ENCODE measurements around the gene C17orf107. TPM values are rescaled to one million over a fixed set of nuclear protein-coding genes. Genes with fewer than 3 reads are reported as not detected.

The C17orf107 gene
- total and polyA plus RNA-seq, 3 experiments from 2014 or later = 2.0 to 2.3 (median 2.2) TPM

DNA sequence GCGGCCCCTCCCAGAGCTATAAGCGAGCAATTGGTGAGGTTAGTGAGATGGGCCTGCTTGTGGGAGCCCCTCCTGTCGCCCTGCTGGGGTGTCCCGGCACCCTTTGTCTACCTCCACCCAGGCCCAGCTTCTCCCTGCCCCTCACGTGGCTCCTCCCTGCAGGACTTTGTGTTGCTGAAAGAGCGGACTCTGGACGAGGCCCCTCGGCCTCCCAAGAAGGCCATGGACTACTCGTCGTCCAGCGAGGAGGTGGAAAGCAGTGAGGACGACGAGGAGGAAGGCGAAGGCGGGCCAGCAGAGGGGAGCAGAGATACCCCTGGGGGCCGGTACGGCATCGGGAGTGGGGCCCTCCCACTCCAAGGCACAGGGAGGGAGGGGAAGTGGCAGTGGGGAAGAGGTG is 6.1 kb upstream of the C17orf107 start:
- H3K4me1 ChIP-seq (ENCODE audit: insufficient read depth, low read length) = no peaks in the 10 kb centered on the region
- no peak overlapping the region for H3K4me3 ChIP-seq (ENCODE audit: low read length)
- no peak for DNase-seq
- H3K27me3 ChIP-seq (ENCODE audit: insufficient read depth, low read length, poor library complexity, severe bottlenecking) = no peaks in the 10 kb centered on the region
- H3K9me3 ChIP-seq (ENCODE audit: low read length) = no peaks in the 10 kb centered on the region
- no peaks in the 10 kb centered on the region for H3K9me3 Mint-ChIP-seq
- no peak overlapping the region for H3K27ac ChIP-seq (ENCODE audit: low read depth, low read length)
- H3K36me3 Mint-ChIP-seq = peaks cover 4 to 77% (median 7%) of the 10 kb centered on the region in 3 donors
- CTCF ChIA-PET = interaction anchor here (1.4 kb wide), 1 partner anchor 10 kb away, joined by 6 read pairs; the partner anchor contains the start of gene CHRNE
- peaks cover 53% of the 10 kb centered on the region for H3K36me3 ChIP-seq (ENCODE audit: insufficient read depth, low read length)
- H3K4me3 Mint-ChIP-seq = no peak overlapping the region
- POLR2A ChIA-PET = interaction anchor here (0.5 to 0.6 kb wide), 2 partner anchors 23 to 63 kb away, joined by 3 to 5 read pairs; no protein-coding TSS in a partner anchor
- peaks cover 2 to 8% (median 7%) of the 10 kb centered on the region in 3 donors for H3K4me1 Mint-ChIP-seq
- no peak overlapping the region for H3K27ac Mint-ChIP-seq
- H3K27me3 Mint-ChIP-seq = peaks cover 0 to 2% of the 10 kb centered on the region in 2 donors

- Mint-ChIP-seq H3K36me3 (peaks cover 4 to 73% (median 6%) of the 10 kb centered on the region in 3 donors), H3K4me1 (peaks cover 5 to 12% (median 12%) of the 10 kb centered on the region in 3 donors)
These were observed 5.4 kb upstream of the C17orf107 start for GRCh38 chr17:4893721-4894560.

DNA sequence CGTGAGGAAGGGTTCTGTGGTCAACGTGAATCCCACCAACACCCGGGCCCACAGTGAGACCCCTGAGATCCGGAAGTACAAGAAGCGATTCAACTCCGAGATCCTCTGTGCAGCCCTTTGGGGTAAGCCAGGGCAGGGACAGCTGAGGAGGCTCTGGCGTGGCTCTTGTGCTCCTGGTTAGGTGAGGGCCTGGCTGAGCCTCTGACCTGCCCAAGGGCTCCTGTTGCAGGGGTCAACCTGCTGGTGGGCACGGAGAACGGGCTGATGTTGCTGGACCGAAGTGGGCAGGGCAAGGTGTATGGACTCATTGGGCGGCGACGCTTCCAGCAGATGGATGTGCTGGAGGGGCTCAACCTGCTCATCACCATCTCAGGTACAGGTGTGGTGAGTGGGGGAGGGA is 4.2 kb upstream of the C17orf107 start:
- Histone ChIP-seq H3K4me3 (ENCODE audit: low read length) (no peak overlapping the region), H3K27me3 (ENCODE audit: insufficient read depth, low read length, poor library complexity, severe bottlenecking) (no peaks in the 10 kb centered on the region), H3K4me1 (ENCODE audit: insufficient read depth, low read length) (peaks cover 11% of the 10 kb centered on the region), H3K9me3 (ENCODE audit: low read length) (no peaks in the 10 kb centered on the region), H3K36me3 (ENCODE audit: insufficient read depth, low read length) (peaks cover 49% of the 10 kb centered on the region), H3K27ac (ENCODE audit: low read depth, low read length) (no peak overlapping the region)
- Mint-ChIP-seq H3K9me3 (no peaks in the 10 kb centered on the region), H3K27ac (peak overlapping the region in 4 of 8 donors; percentile 17 to 71 (median 36)), H3K27me3 (peaks cover 0 to 2% of the 10 kb centered on the region in 2 donors), H3K4me3 (no peak overlapping the region), H3K4me1 (peaks cover 8 to 18% (median 13%) of the 10 kb centered on the region in 3 donors), H3K36me3 (peaks cover 0 to 74% (median 4%) of the 10 kb centered on the region in 3 donors)
- DNase-seq = peak in 1 of 5 donors; percentile 48
- ChIA-PET CTCF (no interaction called here), POLR2A (no interaction called here)

More at GRCh38 chr17:4893721-4894560, 5.4 kb upstream of the C17orf107 start:
- POLR2A ChIA-PET = interaction anchor here (0.6 kb wide), 1 partner anchor 178 kb away, joined by 3 read pairs; no protein-coding TSS in a partner anchor
- Mint-ChIP-seq H3K9me3 (no peaks in the 10 kb centered on the region), H3K27ac (no peak overlapping the region), H3K27me3 (peaks cover 0 to 2% of the 10 kb centered on the region in 2 donors), H3K4me3 (no peak overlapping the region)
- no peaks in the 10 kb centered on the region for H3K27me3 ChIP-seq (ENCODE audit: insufficient read depth, low read length, poor library complexity, severe bottlenecking)
- H3K9me3 ChIP-seq (ENCODE audit: low read length) = no peaks in the 10 kb centered on the region
- H3K27ac ChIP-seq (ENCODE audit: low read depth, low read length) = no peak overlapping the region
- peak in 1 of 5 donors; percentile 46 for DNase-seq
- H3K36me3 ChIP-seq (ENCODE audit: insufficient read depth, low read length) = peaks cover 51% of the 10 kb centered on the region
- H3K4me1 ChIP-seq (ENCODE audit: insufficient read depth, low read length) = peaks cover 5% of the 10 kb centered on the region
- CTCF ChIA-PET = interaction anchor here (0.6 to 1.4 kb wide), 2 partner anchors 9 kb away, joined by 3 to 6 read pairs; partner anchors contain the start of gene CHRNE
- H3K4me3 ChIP-seq (ENCODE audit: low read length) = no peak overlapping the region

DNA sequence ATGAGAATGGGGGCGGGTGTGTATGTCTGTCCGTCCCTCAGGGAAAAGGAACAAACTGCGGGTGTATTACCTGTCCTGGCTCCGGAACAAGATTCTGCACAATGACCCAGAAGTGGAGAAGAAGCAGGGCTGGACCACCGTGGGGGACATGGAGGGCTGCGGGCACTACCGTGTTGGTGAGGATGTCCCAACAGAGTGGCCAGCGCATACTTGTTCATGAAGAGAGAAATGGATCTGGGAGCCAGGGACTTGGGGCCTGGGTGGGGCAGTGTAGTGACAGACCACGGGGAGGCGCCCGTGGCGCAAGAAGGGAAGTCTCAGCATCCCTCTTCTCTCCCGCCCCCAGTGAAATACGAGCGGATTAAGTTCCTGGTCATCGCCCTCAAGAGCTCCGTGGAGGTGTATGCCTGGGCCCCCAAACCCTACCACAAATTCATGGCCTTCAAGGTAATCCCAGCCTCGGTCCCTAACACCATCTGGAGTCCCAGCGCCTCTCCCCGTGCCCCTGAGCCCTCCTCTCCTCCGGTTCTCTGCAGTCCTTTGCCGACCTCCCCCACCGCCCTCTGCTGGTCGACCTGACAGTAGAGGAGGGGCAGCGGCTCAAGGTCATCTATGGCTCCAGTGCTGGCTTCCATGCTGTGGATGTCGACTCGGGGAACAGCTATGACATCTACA is 3.5 kb upstream of the C17orf107 start:
- H3K27ac ChIP-seq (ENCODE audit: low read depth, low read length) = no peak overlapping the region
- no peak overlapping the region for H3K4me3 ChIP-seq (ENCODE audit: low read length)
- peaks cover 18% of the 10 kb centered on the region for H3K4me1 ChIP-seq (ENCODE audit: insufficient read depth, low read length)
- ChIA-PET POLR2A (no interaction called here), CTCF (no interaction called here)
- Mint-ChIP-seq H3K4me1 (peaks cover 11 to 25% (median 15%) of the 10 kb centered on the region in 3 donors), H3K27me3 (peaks cover 0 to 4% of the 10 kb centered on the region in 2 donors), H3K4me3 (peak overlapping the region in 2 of 7 donors; percentile 30 to 32), H3K27ac (peak overlapping the region in 4 of 8 donors; percentile 29 to 71 (median 66)), H3K36me3 (peaks cover 0 to 67% (median 1%) of the 10 kb centered on the region in 3 donors), H3K9me3 (no peaks in the 10 kb centered on the region)
- DNase-seq = peak in 1 of 5 donors; percentile 52
- peaks cover 43% of the 10 kb centered on the region for H3K36me3 ChIP-seq (ENCODE audit: insufficient read depth, low read length)
- H3K9me3 ChIP-seq (ENCODE audit: low read length) = no peaks in the 10 kb centered on the region
- H3K27me3 ChIP-seq (ENCODE audit: insufficient read depth, low read length, poor library complexity, severe bottlenecking) = no peaks in the 10 kb centered on the region

GRCh38 chr17:4896332-4897197 is 2.8 kb upstream of the C17orf107 start:
- H3K4me3 Mint-ChIP-seq = peak overlapping the region in 1 of 7 donors; percentile 63
- H3K36me3 Mint-ChIP-seq = peaks cover 0 to 59% (median 1%) of the 10 kb centered on the region in 3 donors
- Histone ChIP-seq H3K4me3 (ENCODE audit: low read length) (no peak overlapping the region), H3K36me3 (ENCODE audit: insufficient read depth, low read length) (peaks cover 35% of the 10 kb centered on the region), H3K4me1 (ENCODE audit: insufficient read depth, low read length) (peaks cover 25% of the 10 kb centered on the region), H3K27me3 (ENCODE audit: insufficient read depth, low read length, poor library complexity, severe bottlenecking) (no peaks in the 10 kb centered on the region), H3K27ac (ENCODE audit: low read depth, low read length) (no peak overlapping the region), H3K9me3 (ENCODE audit: low read length) (no peaks in the 10 kb centered on the region)
- peaks cover 12 to 33% (median 20%) of the 10 kb centered on the region in 3 donors for H3K4me1 Mint-ChIP-seq
- H3K9me3 Mint-ChIP-seq = no peaks in the 10 kb centered on the region
- peaks cover 0 to 9% of the 10 kb centered on the region in 2 donors for H3K27me3 Mint-ChIP-seq
- ChIA-PET CTCF (no interaction called here), POLR2A (interaction anchor here (0.6 kb wide), 1 partner anchor 22 kb away, joined by 3 read pairs; no protein-coding TSS in a partner anchor)
- peak overlapping the region in 2 of 8 donors; percentile 61 to 70 for H3K27ac Mint-ChIP-seq
- peak in 1 of 5 donors; percentile 47 for DNase-seq

- Histone ChIP-seq H3K27me3 (ENCODE audit: insufficient read depth, low read length, poor library complexity, severe bottlenecking) (no peaks in the 10 kb centered on the region), H3K4me1 (ENCODE audit: insufficient read depth, low read length) (peaks cover 28% of the 10 kb centered on the region), H3K27ac (ENCODE audit: low read depth, low read length) (no peak overlapping the region), H3K9me3 (ENCODE audit: low read length) (no peaks in the 10 kb centered on the region), H3K36me3 (ENCODE audit: insufficient read depth, low read length) (peaks cover 31% of the 10 kb centered on the region), H3K4me3 (ENCODE audit: low read length) (no peak overlapping the region)
- Mint-ChIP-seq H3K27ac (peak overlapping the region in 1 of 8 donors; percentile 95), H3K4me1 (peaks cover 13 to 38% (median 22%) of the 10 kb centered on the region in 3 donors), H3K4me3 (no peak overlapping the region), H3K36me3 (peaks cover 0 to 54% (median 1%) of the 10 kb centered on the region in 3 donors), H3K27me3 (peaks cover 0 to 9% of the 10 kb centered on the region in 2 donors), H3K9me3 (no peaks in the 10 kb centered on the region)
- DNase-seq = peak in 1 of 5 donors; percentile 44
- ChIA-PET CTCF (no interaction called here), POLR2A (interaction anchor here (0.6 kb wide), 1 partner anchor 22 kb away, joined by 3 read pairs; no protein-coding TSS in a partner anchor)
These were observed 2.1 kb upstream of the C17orf107 start for GRCh38 chr17:4897198-4897687.

GRCh38 chr17:4897785-4898184 is 1.6 kb upstream of the C17orf107 start:
- peaks cover 0 to 7% of the 10 kb centered on the region in 2 donors for H3K27me3 Mint-ChIP-seq
- Histone ChIP-seq H3K27ac (ENCODE audit: low read depth, low read length) (no peak overlapping the region), H3K9me3 (ENCODE audit: low read length) (no peaks in the 10 kb centered on the region), H3K27me3 (ENCODE audit: insufficient read depth, low read length, poor library complexity, severe bottlenecking) (no peaks in the 10 kb centered on the region), H3K4me3 (ENCODE audit: low read length) (no peak overlapping the region), H3K4me1 (ENCODE audit: insufficient read depth, low read length) (peaks cover 33% of the 10 kb centered on the region), H3K36me3 (ENCODE audit: insufficient read depth, low read length) (peaks cover 31% of the 10 kb centered on the region)
- peaks cover 19 to 43% (median 27%) of the 10 kb centered on the region in 3 donors for H3K4me1 Mint-ChIP-seq
- H3K4me3 Mint-ChIP-seq = peak overlapping the region in 1 of 7 donors; percentile 66
- H3K9me3 Mint-ChIP-seq = no peaks in the 10 kb centered on the region
- ChIA-PET CTCF (interaction anchor here (2.1 to 2.6 kb wide), 2 partner anchors 8 to 188 kb away, joined by 9 to 14 read pairs; partner anchors contain the start of gene ARRB2), POLR2A (no interaction called here)
- H3K27ac Mint-ChIP-seq = peak overlapping the region in 2 of 8 donors; percentile 76 to 93
- no peak for DNase-seq
- peaks cover 0 to 48% (median 0%) of the 10 kb centered on the region in 3 donors for H3K36me3 Mint-ChIP-seq
